ENCODE measurements around the gene SMG1.
"Not testable (repeated sequence)": the region's sequence is repeated elsewhere in the genome, so short reads cannot be mapped to it uniquely, and the experiment has no call there.

DNA sequence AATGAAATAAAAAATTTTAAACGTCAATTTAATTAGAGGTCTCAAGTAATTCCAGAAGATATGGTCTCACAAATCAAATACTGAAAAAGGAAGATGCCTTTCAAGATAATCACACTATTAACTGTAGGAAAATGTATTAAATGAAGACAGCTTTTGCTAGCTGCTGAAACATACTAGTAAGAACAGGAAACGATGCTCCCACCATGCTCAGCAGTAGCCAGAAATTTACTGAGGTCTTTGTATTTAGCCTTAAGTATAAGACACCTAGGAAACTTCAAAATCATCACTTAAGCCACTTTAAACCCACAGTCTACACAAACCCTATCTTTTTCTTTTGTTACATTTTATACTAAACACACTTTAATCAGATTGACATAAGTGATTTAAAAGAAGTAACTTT, 16.6 kb downstream of the SMG1 start:
- TF ChIP-seq, protein P1, sequence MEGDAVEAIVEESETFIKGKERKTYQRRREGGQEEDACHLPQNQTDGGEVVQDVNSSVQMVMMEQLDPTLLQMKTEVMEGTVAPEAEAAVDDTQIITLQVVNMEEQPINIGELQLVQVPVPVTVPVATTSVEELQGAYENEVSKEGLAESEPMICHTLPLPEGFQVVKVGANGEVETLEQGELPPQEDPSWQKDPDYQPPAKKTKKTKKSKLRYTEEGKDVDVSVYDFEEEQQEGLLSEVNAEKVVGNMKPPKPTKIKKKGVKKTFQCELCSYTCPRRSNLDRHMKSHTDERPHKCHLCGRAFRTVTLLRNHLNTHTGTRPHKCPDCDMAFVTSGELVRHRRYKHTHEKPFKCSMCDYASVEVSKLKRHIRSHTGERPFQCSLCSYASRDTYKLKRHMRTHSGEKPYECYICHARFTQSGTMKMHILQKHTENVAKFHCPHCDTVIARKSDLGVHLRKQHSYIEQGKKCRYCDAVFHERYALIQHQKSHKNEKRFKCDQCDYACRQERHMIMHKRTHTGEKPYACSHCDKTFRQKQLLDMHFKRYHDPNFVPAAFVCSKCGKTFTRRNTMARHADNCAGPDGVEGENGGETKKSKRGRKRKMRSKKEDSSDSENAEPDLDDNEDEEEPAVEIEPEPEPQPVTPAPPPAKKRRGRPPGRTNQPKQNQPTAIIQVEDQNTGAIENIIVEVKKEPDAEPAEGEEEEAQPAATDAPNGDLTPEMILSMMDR (IDR thresholded peaks at IDR 0.05 in 4 of 5, conservative IDR thresholded peaks at IDR 0.05 in 1 of 5), result not testable (repeated sequence)
- TF ChIP-seq POLR2A (IDR thresholded peaks at IDR 0.05), result not testable (repeated sequence)
